ENCODE data around the gene CPLANE2.

DNA sequence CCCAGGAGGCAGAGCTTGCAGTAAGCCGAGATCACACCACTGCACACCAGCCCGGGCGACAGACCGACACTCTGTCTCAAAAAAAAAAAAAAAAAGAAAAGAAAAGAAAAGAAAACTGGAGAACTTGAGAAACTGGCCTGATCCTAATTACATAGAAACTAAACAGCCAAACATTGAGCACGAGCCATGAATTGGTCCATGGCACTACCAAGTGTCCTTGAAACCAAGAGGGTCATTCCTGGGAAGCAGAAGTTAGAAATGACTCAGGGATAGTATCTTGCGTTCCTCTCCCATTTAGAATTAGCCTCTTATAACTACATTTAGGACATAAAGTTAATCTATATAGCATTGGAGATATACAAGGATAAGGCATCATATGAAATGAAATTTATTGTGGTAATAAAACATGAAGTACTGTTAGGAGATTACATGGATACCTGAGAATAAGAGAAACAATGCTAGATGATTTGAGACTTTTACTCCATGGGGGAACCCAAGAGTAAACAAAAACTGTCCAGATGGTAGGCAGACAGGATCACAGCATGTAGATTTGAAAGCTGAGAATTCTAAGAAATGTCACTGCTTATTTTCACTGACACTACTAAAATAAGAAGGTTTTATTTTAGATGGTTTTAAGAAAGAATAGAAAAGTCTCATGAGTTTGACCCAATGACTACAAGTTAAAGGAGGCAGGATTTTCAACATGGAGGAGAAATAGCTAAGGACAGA, 39.5 kb upstream of the CPLANE2 start:
- TF ChIP-seq ZBTB7A (IDR thresholded peaks at IDR 0.05; ENCODE audit: low read depth) = no peak
- no peak for TF ChIP-seq EGR1 (IDR thresholded peaks at IDR 0.05)
- no peak for TF ChIP-seq NFIC (IDR thresholded peaks at IDR 0.05)
- no peak for TF ChIP-seq MAX (IDR thresholded peaks at IDR 0.05)
- no peak for TF ChIP-seq YY1 (IDR thresholded peaks at IDR 0.05; ENCODE audit: low read depth)
- no peak for TF ChIP-seq EP300 (IDR thresholded peaks at IDR 0.05; ENCODE audit: borderline replicate concordance)
- TF ChIP-seq TCF12 (IDR thresholded peaks at IDR 0.05; ENCODE audit: low read depth) = no peak
- TF ChIP-seq RAD21 (IDR thresholded peaks at IDR 0.05; ENCODE audit: low read depth) = no peak

Measured in Ishikawa (cell line).